ENCODE data around the gene TMEM259.

Gene TMEM259

GRCh38 chr19:962683-963400, 58.1 kb downstream of the TMEM259 start:
- no peak for DNase-seq (ENCODE audit: low read depth)
- H3K4me3 ChIP-seq (replicated peaks; ENCODE audit: low read depth, low read length), result no peak overlapping the region
- TF ChIP-seq CTCF (IDR thresholded peaks at IDR 0.05; ENCODE audit: low read length, missing control alignments), result no peak

- H3K4me3 ChIP-seq (replicated peaks; ENCODE audit: low read depth, low read length), result no peak overlapping the region
- no peak for TF ChIP-seq CTCF (IDR thresholded peaks at IDR 0.05; ENCODE audit: low read length, missing control alignments)
- DNase-seq (ENCODE audit: low read depth), result no peak
Observed at GRCh38 chr19:961866-962620, 58.9 kb downstream of the TMEM259 start.

DNA sequence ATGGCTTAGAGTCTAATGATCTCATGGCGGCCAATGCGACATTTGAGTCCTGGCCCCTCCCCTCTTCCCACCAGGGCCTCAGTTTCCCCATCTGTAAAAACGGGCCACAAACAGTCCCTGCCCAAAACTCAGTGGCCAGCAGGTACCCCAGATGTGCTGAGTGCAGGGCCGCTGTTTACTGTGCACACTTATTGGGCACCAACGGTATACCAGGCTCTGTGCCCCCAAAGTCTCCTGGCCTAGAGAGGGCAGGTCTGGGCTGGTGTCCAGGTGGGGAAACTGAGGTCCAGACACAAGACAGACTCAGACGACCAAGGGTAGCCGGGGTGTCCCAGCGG, 60.4 kb downstream of the TMEM259 start:
- no peak for TF ChIP-seq CTCF (IDR thresholded peaks at IDR 0.05; ENCODE audit: low read length, missing control alignments)
- DNase-seq (ENCODE audit: low read depth), result no peak
- H3K4me3 ChIP-seq (replicated peaks; ENCODE audit: low read depth, low read length), result no peak overlapping the region

DNA sequence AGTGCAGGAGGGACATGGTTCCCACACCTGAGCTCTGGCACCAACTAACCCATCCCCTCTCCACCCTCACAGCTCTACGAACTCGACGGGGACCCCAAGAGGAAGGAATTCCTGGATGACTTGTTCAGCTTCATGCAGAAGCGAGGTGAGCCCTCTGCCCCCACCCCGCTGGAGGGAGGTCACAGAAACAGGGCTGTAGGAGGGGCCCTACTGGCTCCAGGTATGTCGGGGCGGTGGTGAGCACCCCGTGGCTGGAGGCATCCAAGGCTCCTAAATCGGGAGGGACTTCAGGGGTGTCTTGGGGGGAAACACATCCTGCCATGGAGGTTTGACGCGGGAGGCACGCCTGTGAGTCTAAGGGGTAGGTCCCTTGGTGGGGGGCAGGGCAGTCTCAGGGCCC, 60.9 kb downstream of the TMEM259 start:
- no peak overlapping the region for H3K4me3 ChIP-seq (replicated peaks; ENCODE audit: low read depth, low read length)
- DNase-seq (ENCODE audit: low read depth), result no peak
- TF ChIP-seq CTCF (IDR thresholded peaks at IDR 0.05; ENCODE audit: low read length, missing control alignments), result no peak

Data from fibroblast of pulmonary artery (primary cell).